ENCODE data around the gene MRNIP. TPM values are rescaled to one million over a fixed set of nuclear protein-coding genes. Genes with fewer than 3 reads are reported as not detected.
A peak's percentile ranks its signal among the peaks of the same experiment; 100 is the strongest.

The MRNIP gene, protein sequence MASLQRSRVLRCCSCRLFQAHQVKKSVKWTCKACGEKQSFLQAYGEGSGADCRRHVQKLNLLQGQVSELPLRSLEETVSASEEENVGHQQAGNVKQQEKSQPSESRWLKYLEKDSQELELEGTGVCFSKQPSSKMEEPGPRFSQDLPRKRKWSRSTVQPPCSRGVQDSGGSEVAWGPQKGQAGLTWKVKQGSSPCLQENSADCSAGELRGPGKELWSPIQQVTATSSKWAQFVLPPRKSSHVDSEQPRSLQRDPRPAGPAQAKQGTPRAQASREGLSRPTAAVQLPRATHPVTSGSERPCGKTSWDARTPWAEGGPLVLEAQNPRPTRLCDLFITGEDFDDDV
- total RNA-seq (2012; rRNA removed) (6.6 and 7.2 TPM in 2 replicates), polyA plus RNA-seq (2012; rRNA removed) (20.3 and 24.7 TPM in 2 replicates), Bru-seq, nascent RNA (percentile 63 among the genes with signal in this experiment), BruChase-seq, experiment 1, labeled RNA remaining after a 6-hour chase (percentile 83 among the genes with signal in this experiment), BruChase-seq, experiment 2, labeled RNA remaining after a 2-hour chase (percentile 73 among the genes with signal in this experiment)
- 9.9 and 11.2 TPM in 2 replicates for polyA plus RNA-seq (2012; cell fraction: cytosol; rRNA removed)
- 140 and 168 TPM in 2 replicates for polyA plus RNA-seq (2012; cell fraction: nucleus; rRNA removed; ENCODE audit: low replicate concordance)
- long read RNA-seq, full-length matches to known transcripts = 8 of 16 reads
- long read RNA-seq, partial matches to known transcripts = 2 of 16 reads
- long read RNA-seq, other reads (novel, unspliced or antisense) = 6 of 16 reads

DNA sequence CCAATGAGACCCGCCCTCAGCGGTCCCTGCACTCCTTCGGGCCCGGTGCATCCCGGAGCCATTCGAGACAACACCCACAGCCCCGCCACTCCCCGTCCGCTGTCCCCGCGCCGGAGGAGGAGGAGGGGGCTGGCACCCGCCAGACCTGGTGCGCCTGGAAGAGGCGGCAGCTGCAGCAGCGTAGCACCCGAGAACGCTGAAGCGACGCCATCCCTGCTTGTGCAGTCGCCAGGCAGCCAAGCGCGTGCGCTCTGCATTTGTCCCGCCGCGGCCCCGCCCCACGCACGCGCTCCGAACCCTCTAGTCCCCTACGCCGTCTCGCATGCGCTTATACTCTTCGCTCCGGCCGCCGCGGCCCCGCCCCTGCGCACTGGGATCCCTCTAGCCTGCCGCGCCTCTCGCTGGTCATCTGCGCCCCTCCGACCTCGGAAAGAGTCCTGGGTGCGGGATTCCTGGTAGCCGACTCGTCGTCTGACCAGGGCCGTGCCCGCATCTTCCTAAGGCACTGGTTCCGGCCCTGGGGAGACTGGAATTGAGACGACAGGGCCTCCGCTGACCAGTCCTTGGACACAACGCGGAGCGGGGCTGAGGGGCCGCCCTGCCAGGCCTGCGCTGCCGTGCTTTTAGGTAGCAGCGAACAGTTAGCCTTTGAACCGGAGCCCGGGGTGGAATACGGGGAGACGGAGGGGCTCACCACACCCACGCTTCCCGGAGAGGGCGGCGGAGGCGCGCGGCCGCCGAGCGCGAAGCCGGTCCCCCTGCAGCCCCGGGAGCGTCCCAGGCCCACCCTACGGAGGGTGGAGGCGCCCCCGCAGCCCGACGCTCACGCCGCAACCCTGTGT, at the start of gene MRNIP:
MRNIP (minus strand) TSS at position 232 of the 842 bp plus-strand sequence; CDS start at position 211, 21 bp downstream.
- ATAC-seq (ENCODE audit: low read depth) (peak; percentile 99), DNase-seq (peak; percentile 91)
- Histone ChIP-seq H2AK5ac (ENCODE audit: low read depth, low read length) (peak within 1 kb of the TSS; percentile 50), H2BK15ac (ENCODE audit: low read depth, low read length) (no peak within 1 kb of the TSS), H4K91ac (ENCODE audit: insufficient read depth, low read depth, low read length) (peak within 1 kb of the TSS; percentile 88), H3K9me1 (ENCODE audit: insufficient read depth, low read length) (peaks cover 6% of the 10 kb centered on the region; the same call in 1 of the 2 replicates), H2BK120ac (ENCODE audit: low read depth, low read length) (peak within 1 kb of the TSS; percentile 70; the same call in 1 of the 2 replicates), H3K56ac (ENCODE audit: extremely low read depth, insufficient read depth, low read length) (peak within 1 kb of the TSS; percentile 80), H3K18ac (ENCODE audit: low read depth, low read length) (peak within 1 kb of the TSS; percentile 73), H2AK9ac (replicated peaks; ENCODE audit: low read depth, low read length, poor library complexity) (peak within 1 kb of the TSS; percentile 98), H4K8ac (ENCODE audit: low read depth in 2 of 2, low read length in 2 of 2) (peak within 1 kb of the TSS; percentile 58 to 97; a peak in 3 of 4 replicates), H3K9me3 (ENCODE audit: control insufficient read depth, insufficient read depth, low read length) (peaks cover 5% of the 10 kb centered on the region; the same call in 1 of the 2 replicates), H4K5ac (ENCODE audit: low read depth, low read length) (peak within 1 kb of the TSS; percentile 89), H4K20me1 (ENCODE audit: insufficient read depth, low read length) (no peaks in the 10 kb centered on the region), H3K27ac (ENCODE audit: insufficient read depth, low read length) (peak within 1 kb of the TSS; percentile 95), H3K4me2 (ENCODE audit: low read depth, low read length) (peak within 1 kb of the TSS; percentile 94), H3K14ac (replicated peaks; ENCODE audit: low read depth, low read length) (peak within 1 kb of the TSS; percentile 96), H3K79me1 (ENCODE audit: low read depth in 1 of 2, low read length in 2 of 2) (peaks cover 19 to 38% of the 10 kb centered on the region in 2 experiments), H3K4me1 (ENCODE audit: control insufficient read depth, insufficient read depth, low read length) (no peaks in the 10 kb centered on the region), H2BK20ac (ENCODE audit: low read depth, low read length) (no peak within 1 kb of the TSS), H3K9ac (ENCODE audit: low read depth, low read length) (peak within 1 kb of the TSS; percentile 95), H3K27me3 (ENCODE audit: control insufficient read depth, insufficient read depth, low read length) (no peaks in the 10 kb centered on the region), H3K4me3 (ENCODE audit: insufficient read depth, low read depth, low read length) (peak within 1 kb of the TSS; percentile 92), H3K36me3 (ENCODE audit: control insufficient read depth, insufficient read depth, low read length) (peaks cover 18% of the 10 kb centered on the region), H3K4ac (ENCODE audit: low read depth, low read length) (peak within 1 kb of the TSS; percentile 96), H3K23ac (ENCODE audit: low read depth, low read length) (peak within 1 kb of the TSS; percentile 85), H2BK5ac (ENCODE audit: low read depth, low read length, poor library complexity, severe bottlenecking) (peak within 1 kb of the TSS; percentile 83), H2AFZ (replicated peaks; ENCODE audit: low read length, poor library complexity) (peak within 1 kb of the TSS; percentile 100)
- no TSS peak for BruUV-seq (replicated peaks)
- TF ChIP-seq BHLHE40 (IDR thresholded peaks at IDR 0.05; ENCODE audit: low read depth, low read length) (peak; percentile 54; the same call in 1 of the 2 replicates), CEBPB (IDR thresholded peaks at IDR 0.05; ENCODE audit: low read depth, low read length) (no peak), MAZ (IDR thresholded peaks at IDR 0.05; ENCODE audit: borderline replicate concordance, low read depth, low read length) (peak; percentile 95; the same call in 1 of the 2 replicates), MXI1 (IDR thresholded peaks at IDR 0.05; ENCODE audit: borderline replicate concordance, low read depth, low read length) (peak; percentile 98), MAFK (IDR thresholded peaks at IDR 0.05; ENCODE audit: low read depth, low read length) (no peak), RAD21 (IDR thresholded peaks at IDR 0.05; ENCODE audit: low read length) (0 out of 2 replicates have a peak, but pooled peaks have one; percentile 21), POLR2A (IDR thresholded peaks at IDR 0.05; ENCODE audit: low read depth, low read length) (peak; percentile 46)
- TF ChIP-seq, protein P1, sequence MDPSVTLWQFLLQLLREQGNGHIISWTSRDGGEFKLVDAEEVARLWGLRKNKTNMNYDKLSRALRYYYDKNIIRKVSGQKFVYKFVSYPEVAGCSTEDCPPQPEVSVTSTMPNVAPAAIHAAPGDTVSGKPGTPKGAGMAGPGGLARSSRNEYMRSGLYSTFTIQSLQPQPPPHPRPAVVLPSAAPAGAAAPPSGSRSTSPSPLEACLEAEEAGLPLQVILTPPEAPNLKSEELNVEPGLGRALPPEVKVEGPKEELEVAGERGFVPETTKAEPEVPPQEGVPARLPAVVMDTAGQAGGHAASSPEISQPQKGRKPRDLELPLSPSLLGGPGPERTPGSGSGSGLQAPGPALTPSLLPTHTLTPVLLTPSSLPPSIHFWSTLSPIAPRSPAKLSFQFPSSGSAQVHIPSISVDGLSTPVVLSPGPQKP (IDR thresholded peaks at IDR 0.05; ENCODE audit: borderline replicate concordance, low read depth, low read length) = no peak
- POLR2A ChIA-PET (ENCODE audit: unreplicated experiment) = no interaction called here
- intact Hi-C loops (cut with micrococcal nuclease) = loop anchor here (5.0 kb wide), 1 partner anchor 52 kb away; the partner anchor contains the start of gene MGAT4B
- in situ Hi-C loops (cut with MboI; ENCODE audit: low sequenced_read_pairs) = no loop called here
- WGBS, 2 experiments (ENCODE audit: extremely low coverage in 2 of 2, insufficient read length in 1 of 2) = 1% methylated on average over 48 of the region's 90 CpGs; no CpG with 5 or more reads in 1 of the 2 experiments
- dilution Hi-C loops (cut with HindIII; ENCODE audit: low sequenced_read_pairs, unreplicated experiment) = no loop called here
- CTCF ChIA-PET = no interaction called here

Measured in IMR-90 (cell line).